Fibroblast of pulmonary artery (primary cell): ENCODE data around the gene OR51T1.

Source experiments
- DNase-seq: peaks from one replicate; pipeline ENCODE4 v3.0.0-alpha.2; 2010; ENCODE audit warnings: low read depth
- H3K4me3 ChIP-seq: replicated peaks from 2 replicates; pipeline ENCODE4 v1.5.1; 2011; ENCODE audit warnings: low read depth, mild to moderate bottlenecking, control low read depth, low read length, moderate library complexity
- CTCF ChIP-seq: IDR thresholded peaks from 2 replicates; pipeline ENCODE4 v1.5.1; 2011; ENCODE audit warnings: mild to moderate bottlenecking, control low read depth, low read length, inconsistent platforms; ENCODE audit errors: missing control alignments

OR51T1 gene

GRCh38 chr11:4926608-4927007 lies 44.9 kb downstream of the OR51T1 start:
- no peak for TF ChIP-seq CTCF
- no peak for DNase-seq
- H3K4me3 ChIP-seq = no peak overlapping the region
